Endothelial cell of umbilical vein (primary cell): ENCODE data around the gene FKBP14. TPM values are rescaled to one million over a fixed set of nuclear protein-coding genes. Genes with fewer than 3 reads are reported as not detected.
A peak's percentile ranks its signal among the peaks of the same experiment; 100 is the strongest.

Experiments
- BruUV-seq: library from RNA; stranded (reverse); fragments of 400-500 nt; replicated peaks from 2 replicates; lab custom pipeline; 2021; lab: Mats Ljungman, UMichigan
- CTCF ChIA-PET: fragments of 300-600, 350-600 bp; sonication (Branson Sonifier 250); formaldehyde crosslinking; loops from one replicate; lab custom pipeline; 2021; ENCODE audit warnings: antibody characterized with exemption, inconsistent platforms; lab: Charles Lee
- POLR2A ChIA-PET: fragments of 300-600, 350-600 bp; sonication (Branson Sonifier 250); formaldehyde crosslinking; loops from one replicate; lab custom pipeline; 2021; ENCODE audit warnings: antibody characterized with exemption, inconsistent platforms; lab: Charles Lee
- DNase-seq: peaks from one replicate; pipeline ENCODE4 v3.0.0-alpha.2; 2011; ENCODE audit warnings: low read depth, low spot score
- FAIRE-seq: peaks from 2 replicates; lab custom pipeline; 2011; peaks lifted over from hg19 to GRCh38; lab: Jason Lieb, UNC
- H2AFZ ChIP-seq: 2 replicates; pipeline ENCODE4 v1.6.0; 2012; ENCODE audit warnings: low read depth, low read length, control low read depth, inconsistent platforms
- H3K27ac ChIP-seq: 2 replicates; pipeline ENCODE4 v1.5.1; 2011; ENCODE audit warnings: low read depth, mild to moderate bottlenecking, control low read depth, low read length, moderate library complexity; ENCODE audit not compliant: insufficient read depth
- H3K27me3 ChIP-seq, 2 experiments: 2 replicates each; pipeline versions ENCODE4 v1.6.0 to v1.6.1; 2011; ENCODE audit warnings: low read length in 2 of 2, mixed read lengths in 1 of 2; ENCODE audit not compliant: control insufficient read depth in 2 of 2, insufficient read depth in 2 of 2
- H3K36me3 ChIP-seq, 2 experiments: 2 replicates in 1 of 2; 3 replicates in 1 of 2; pipeline ENCODE4 v1.5.1; 2011; ENCODE audit warnings: low read length in 2 of 2, mild to moderate bottlenecking in 1 of 2, moderate library complexity in 1 of 2; ENCODE audit not compliant: control insufficient read depth in 2 of 2, insufficient read depth in 2 of 2; ENCODE audit errors: extremely low read depth in 1 of 2
- H3K4me1 ChIP-seq: 3 replicates; pipeline ENCODE4 v1.5.1; 2011; ENCODE audit warnings: mild to moderate bottlenecking, low read length; ENCODE audit not compliant: control insufficient read depth, insufficient read depth; ENCODE audit errors: extremely low read depth
- H3K4me2 ChIP-seq: 2 replicates; pipeline ENCODE4 v1.6.1; 2011; ENCODE audit warnings: low read length, control low read depth, mixed read lengths; ENCODE audit not compliant: insufficient read depth
- H3K4me3 ChIP-seq, 3 experiments: fragments of 200-600 bp in 1 of 3; sonication (generic), shearing (Covaris generic) in 1 of 3; replicated peaks in 1 of 3; 2 replicates each; pipeline ENCODE4 v1.5.1; 2011 to 2016; ENCODE audit warnings: control low read depth in 3 of 3, low read length in 3 of 3, mild to moderate bottlenecking in 2 of 3, inconsistent platforms in 1 of 3, low read depth in 1 of 3, moderate library complexity in 1 of 3; ENCODE audit not compliant: insufficient read depth in 1 of 3
- H3K79me2 ChIP-seq: 2 replicates; pipeline ENCODE4 v1.6.0; 2012; ENCODE audit warnings: low read length, inconsistent platforms; ENCODE audit not compliant: control insufficient read depth, insufficient read depth
- H3K9ac ChIP-seq: replicated peaks from 2 replicates; pipeline ENCODE3; 2011; ENCODE audit warnings: low read length, control low read depth; ENCODE audit not compliant: insufficient read depth; ENCODE audit errors: extremely low read depth
- H3K9me1 ChIP-seq: replicated peaks from 3 replicates; pipeline ENCODE4 v1.6.0; 2011; ENCODE audit warnings: mild to moderate bottlenecking, low read length; ENCODE audit not compliant: control insufficient read depth, insufficient read depth; ENCODE audit errors: extremely low read depth
- H3K9me3 ChIP-seq: replicated peaks from 2 replicates; pipeline ENCODE4 v1.5.1; 2012; ENCODE audit warnings: low read length, inconsistent platforms; ENCODE audit not compliant: control insufficient read depth, insufficient read depth
- H4K20me1 ChIP-seq: replicated peaks from 2 replicates; pipeline ENCODE3; 2011; ENCODE audit warnings: mild to moderate bottlenecking, low read length; ENCODE audit not compliant: control insufficient read depth, insufficient read depth; ENCODE audit errors: extremely low read depth
- EZH2 ChIP-seq: IDR thresholded peaks from 2 replicates; pipeline ENCODE4 v1.6.1; 2012; ENCODE audit warnings: borderline replicate concordance, low read depth, mild to moderate bottlenecking, moderate library complexity, low read length, inconsistent platforms; ENCODE audit not compliant: severe bottlenecking
- FOS ChIP-seq: IDR thresholded peaks from 2 replicates; pipeline ENCODE4 v1.6.1; 2011; ENCODE audit warnings: mild to moderate bottlenecking, low read length, moderate library complexity, borderline replicate concordance; ENCODE audit not compliant: insufficient read depth
- GATA2 ChIP-seq: IDR thresholded peaks from 2 replicates; pipeline ENCODE4 v1.7.0; 2011; ENCODE audit warnings: low read depth, mild to moderate bottlenecking, moderate library complexity, mixed read lengths, low read length; ENCODE audit not compliant: insufficient read length, insufficient read depth
- JUN ChIP-seq: IDR thresholded peaks from 2 replicates; pipeline ENCODE4 v1.6.1; 2011; ENCODE audit warnings: borderline replicate concordance, low read depth; ENCODE audit not compliant: insufficient read length, insufficient read depth
- MYC ChIP-seq: IDR thresholded peaks from one replicate; pipeline ENCODE4 v1.6.1; 2011; ENCODE audit warnings: mild to moderate bottlenecking, low read depth, low read length
- POLR2A ChIP-seq: IDR thresholded peaks from 2 replicates; pipeline ENCODE4 v1.6.1; 2012; ENCODE audit warnings: low read depth, mild to moderate bottlenecking, control low read depth, low read length
- POLR2AphosphoS5 ChIP-seq: IDR thresholded peaks from 2 replicates; pipeline ENCODE4 v1.6.1; 2012; ENCODE audit warnings: low read depth, mild to moderate bottlenecking, control low read depth, low read length, moderate library complexity; ENCODE audit not compliant: insufficient read depth
- dilution Hi-C: fragments of 300-500 bp; cut with MboI; formaldehyde crosslinking; loops from one replicate; pipeline ENCODE4 v1.15.0; 2019; ENCODE audit warnings: low sequenced_read_pairs; ENCODE audit not compliant: extremely low pct_ligation_motif_present
- intact Hi-C: fragments of 100-400 bp; cut with micrococcal nuclease; formaldehyde crosslinking; loops from one replicate; pipeline ENCODE4 v1.10.0; 2022
- polyA plus RNA-seq, 4 experiments: library from polyadenylated mRNA; depleted of rRNA in 3 of 4; stranded (reverse) in 3 of 4; unstranded in 1 of 4; fragments of >200 nt; gene quantifications; 2 replicates each; pipeline versions ENCODE4 v1.2.1 to v1.2.3, GENCODE V29; 2011 to 2012; ENCODE audit warnings: missing spikeins in 1 of 4
- total RNA-seq: library from RNA; stranded (reverse); gene quantifications from 2 replicates; pipeline ENCODE4 v1.2.3, GENCODE V29; 2021
- TF ChIP-seq, protein P1 (sequence below): IDR thresholded peaks from 2 replicates; pipeline ENCODE4 v1.6.1; 2011; ENCODE audit not compliant: insufficient read depth, insufficient read length
- TF ChIP-seq, protein P2 (sequence below), 2 donors: IDR thresholded peaks; 1 replicate in 1 of 2; 2 replicates in 1 of 2; pipeline ENCODE4 v1.5.1; 2011; ENCODE audit warnings: low read length in 2 of 2, mild to moderate bottlenecking in 2 of 2, moderate library complexity in 2 of 2, control low read depth in 1 of 2, inconsistent platforms in 1 of 2, low read depth in 1 of 2; ENCODE audit not compliant: insufficient read depth in 1 of 2; ENCODE audit errors: extremely low read depth in 1 of 2

FKBP14 gene
- total and polyA plus RNA-seq, 2 donors (not counting 3 experiments of a cell fraction or from before 2014, with no cell fraction given), result 9.8 to 37.4 TPM

DNA sequence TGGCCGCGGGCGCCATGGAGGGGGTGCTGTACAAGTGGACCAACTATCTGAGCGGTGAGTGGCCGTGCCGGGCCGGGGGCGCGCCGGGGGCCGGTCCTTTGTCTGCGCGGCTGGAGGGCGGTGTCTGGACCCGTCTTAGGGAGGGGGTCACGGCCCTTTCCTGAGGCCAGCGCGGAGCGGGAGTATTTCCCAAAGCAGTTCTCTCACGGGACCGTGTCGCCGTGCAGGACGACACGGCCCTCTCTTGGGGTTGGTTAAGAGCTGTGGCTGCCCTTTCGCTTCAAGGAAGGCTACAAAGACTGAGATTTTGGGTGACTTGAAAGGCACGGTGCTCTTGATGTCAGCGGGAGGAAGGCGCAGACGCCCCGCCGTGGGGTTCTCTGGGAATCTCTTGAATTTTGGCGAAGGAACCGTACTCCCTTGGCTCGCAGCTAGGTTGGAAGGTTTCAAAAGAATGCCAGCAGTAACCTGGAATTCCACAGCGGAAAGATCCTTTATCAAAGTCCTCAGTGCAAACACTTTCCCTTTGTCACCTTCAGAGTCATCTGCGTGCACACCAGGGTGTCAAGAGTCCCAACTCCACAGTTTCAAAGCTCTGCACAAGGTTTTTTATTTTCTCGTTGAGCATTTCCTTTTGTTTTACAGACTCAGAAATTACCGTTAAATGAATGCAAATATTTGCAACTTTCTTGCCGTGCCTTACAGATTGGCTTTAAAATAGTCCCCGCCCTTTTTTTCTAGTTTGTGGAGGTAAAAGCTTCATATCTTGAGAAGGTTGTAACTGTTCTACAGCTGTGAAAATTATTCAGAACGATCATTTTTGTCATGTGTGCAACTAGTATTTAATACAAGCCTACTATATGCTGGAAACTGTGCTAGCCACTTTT is 2.5 kb upstream of the FKBP14 start:
- ChIA-PET CTCF (interaction anchor here (0.7 to 2.0 kb wide), 6 partner anchors 9 to 108 kb away, joined by 3 to 10 read pairs (median 4); no protein-coding TSS in a partner anchor), POLR2A (no interaction called here)
- no peaks in the 10 kb centered on the region for H3K36me3 ChIP-seq
- no TSS peak for BruUV-seq
- peaks cover 39% of the 10 kb centered on the region for H3K4me1 ChIP-seq
- peaks cover 38% of the 10 kb centered on the region for H3K79me2 ChIP-seq
- peaks cover 14% of the 10 kb centered on the region for H4K20me1 ChIP-seq
- peak; percentile 57 for FAIRE-seq
- no peaks in the 10 kb centered on the region for H3K27me3 ChIP-seq
- peak overlapping the region; percentile 80 for H3K4me2 ChIP-seq
- peak overlapping the region; percentile 60 to 100 (median 99) for H3K4me3 ChIP-seq
- dilution Hi-C loops, result no loop called here
- intact Hi-C loops, result loop anchor here (1.0 to 5.0 kb wide), 4 partner anchors 9 to 253 kb away; partner anchors contain the start of genes MTURN and ZNRF2
- peak overlapping the region; percentile 40 for H3K9ac ChIP-seq
- H3K27ac ChIP-seq, result peak overlapping the region; percentile 33
- H3K9me3 ChIP-seq, result no peaks in the 10 kb centered on the region
- peak overlapping the region; percentile 99 for H2AFZ ChIP-seq
- no peak for TF ChIP-seq GATA2
- TF ChIP-seq JUN, result no peak
- no peak for TF ChIP-seq POLR2A
- TF ChIP-seq MYC, result no peak
- no peak for TF ChIP-seq POLR2AphosphoS5
- no peak for TF ChIP-seq FOS
- TF ChIP-seq EZH2, result no peak
- TF ChIP-seq, protein P1, sequence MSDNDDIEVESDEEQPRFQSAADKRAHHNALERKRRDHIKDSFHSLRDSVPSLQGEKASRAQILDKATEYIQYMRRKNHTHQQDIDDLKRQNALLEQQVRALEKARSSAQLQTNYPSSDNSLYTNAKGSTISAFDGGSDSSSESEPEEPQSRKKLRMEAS, result no peak
- TF ChIP-seq, protein P2, sequence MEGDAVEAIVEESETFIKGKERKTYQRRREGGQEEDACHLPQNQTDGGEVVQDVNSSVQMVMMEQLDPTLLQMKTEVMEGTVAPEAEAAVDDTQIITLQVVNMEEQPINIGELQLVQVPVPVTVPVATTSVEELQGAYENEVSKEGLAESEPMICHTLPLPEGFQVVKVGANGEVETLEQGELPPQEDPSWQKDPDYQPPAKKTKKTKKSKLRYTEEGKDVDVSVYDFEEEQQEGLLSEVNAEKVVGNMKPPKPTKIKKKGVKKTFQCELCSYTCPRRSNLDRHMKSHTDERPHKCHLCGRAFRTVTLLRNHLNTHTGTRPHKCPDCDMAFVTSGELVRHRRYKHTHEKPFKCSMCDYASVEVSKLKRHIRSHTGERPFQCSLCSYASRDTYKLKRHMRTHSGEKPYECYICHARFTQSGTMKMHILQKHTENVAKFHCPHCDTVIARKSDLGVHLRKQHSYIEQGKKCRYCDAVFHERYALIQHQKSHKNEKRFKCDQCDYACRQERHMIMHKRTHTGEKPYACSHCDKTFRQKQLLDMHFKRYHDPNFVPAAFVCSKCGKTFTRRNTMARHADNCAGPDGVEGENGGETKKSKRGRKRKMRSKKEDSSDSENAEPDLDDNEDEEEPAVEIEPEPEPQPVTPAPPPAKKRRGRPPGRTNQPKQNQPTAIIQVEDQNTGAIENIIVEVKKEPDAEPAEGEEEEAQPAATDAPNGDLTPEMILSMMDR (IDR thresholded peaks at IDR 0.05; ENCODE audit: extremely low read depth in 1 of 2, insufficient read depth in 1 of 2, low read depth in 1 of 2, low read length in 2 of 2), result no peak
- H3K9me1 ChIP-seq, result no peaks in the 10 kb centered on the region
- DNase-seq, result peak; percentile 75
